Measurements from ENCODE around the gene SOX15. TPM values are rescaled to one million over a fixed set of nuclear protein-coding genes. Genes with fewer than 3 reads are reported as not detected.

SOX15 gene
- total RNA-seq, 1 donor from 2014 or later: 0.78 TPM

- H3K36me3 Mint-ChIP-seq (ENCODE audit: unreplicated experiment): no peaks in the 10 kb centered on the region
- H3K27me3 Mint-ChIP-seq (ENCODE audit: unreplicated experiment): no peaks in the 10 kb centered on the region
- no peaks in the 10 kb centered on the region for H3K9me3 Mint-ChIP-seq (ENCODE audit: unreplicated experiment)
- no peak for DNase-seq (ENCODE audit: extremely low spot score, unreplicated experiment)
- H3K27ac Mint-ChIP-seq (ENCODE audit: unreplicated experiment): peak overlapping the region; percentile 42
- H3K4me3 Mint-ChIP-seq (ENCODE audit: unreplicated experiment): no peak overlapping the region
- peaks cover 14% of the 10 kb centered on the region for H3K4me1 Mint-ChIP-seq (ENCODE audit: unreplicated experiment)
- TF ChIP-seq CTCF (IDR thresholded peaks at IDR 0.05): no peak
Observed at GRCh38 chr17:7550344-7550743, 39.5 kb downstream of the SOX15 start.

GRCh38 chr17:7549401-7550055, 40.4 kb downstream of the SOX15 start:
- Mint-ChIP-seq H3K9me3 (ENCODE audit: unreplicated experiment) (no peaks in the 10 kb centered on the region), H3K36me3 (ENCODE audit: unreplicated experiment) (no peaks in the 10 kb centered on the region), H3K4me3 (ENCODE audit: unreplicated experiment) (peak overlapping the region; percentile 66), H3K4me1 (ENCODE audit: unreplicated experiment) (peaks cover 14% of the 10 kb centered on the region), H3K27ac (ENCODE audit: unreplicated experiment) (peak overlapping the region; percentile 42), H3K27me3 (ENCODE audit: unreplicated experiment) (no peaks in the 10 kb centered on the region)
- no peak for DNase-seq (ENCODE audit: extremely low spot score, unreplicated experiment)
- TF ChIP-seq CTCF (IDR thresholded peaks at IDR 0.05): no peak

- no peaks in the 10 kb centered on the region for H3K36me3 Mint-ChIP-seq (ENCODE audit: unreplicated experiment)
- TF ChIP-seq CTCF (IDR thresholded peaks at IDR 0.05): peak; percentile 27
- no peaks in the 10 kb centered on the region for H3K9me3 Mint-ChIP-seq (ENCODE audit: unreplicated experiment)
- peak within 1 kb of the TSS; percentile 42 for H3K27ac Mint-ChIP-seq (ENCODE audit: unreplicated experiment)
- H3K27me3 Mint-ChIP-seq (ENCODE audit: unreplicated experiment): peaks cover 2% of the 10 kb centered on the region
- no peak for DNase-seq (ENCODE audit: extremely low spot score, unreplicated experiment)
- H3K4me3 Mint-ChIP-seq (ENCODE audit: unreplicated experiment): peak within 1 kb of the TSS; percentile 68
- peaks cover 14% of the 10 kb centered on the region for H3K4me1 Mint-ChIP-seq (ENCODE audit: unreplicated experiment)
Observed at GRCh38 chr17:7548585-7549400, 41.1 kb downstream of the SOX15 start, which contains the start of gene TNFSF12. Gene TNFSF12, plus strand, starts transcription at chr17:7549058. Its CDS starts 96 bp downstream, at chr17:7549154.

- H3K36me3 Mint-ChIP-seq (ENCODE audit: unreplicated experiment): no peaks in the 10 kb centered on the region
- TF ChIP-seq CTCF (IDR thresholded peaks at IDR 0.05): no peak
- H3K9me3 Mint-ChIP-seq (ENCODE audit: unreplicated experiment): no peaks in the 10 kb centered on the region
- DNase-seq (ENCODE audit: extremely low spot score, unreplicated experiment): no peak
- H3K4me1 Mint-ChIP-seq (ENCODE audit: unreplicated experiment): peaks cover 13% of the 10 kb centered on the region
- H3K4me3 Mint-ChIP-seq (ENCODE audit: unreplicated experiment): no peak overlapping the region
- no peak overlapping the region for H3K27ac Mint-ChIP-seq (ENCODE audit: unreplicated experiment)
- peaks cover 15% of the 10 kb centered on the region for H3K27me3 Mint-ChIP-seq (ENCODE audit: unreplicated experiment)
Observed at GRCh38 chr17:7544911-7545310, 45.0 kb downstream of the SOX15 start.

GRCh38 chr17:7541074-7541621, 48.7 kb downstream of the SOX15 start:
- Mint-ChIP-seq H3K27ac (ENCODE audit: unreplicated experiment) (no peak overlapping the region), H3K9me3 (ENCODE audit: unreplicated experiment) (peaks cover 5% of the 10 kb centered on the region), H3K4me3 (ENCODE audit: unreplicated experiment) (no peak overlapping the region), H3K36me3 (ENCODE audit: unreplicated experiment) (no peaks in the 10 kb centered on the region), H3K27me3 (ENCODE audit: unreplicated experiment) (peaks cover 15% of the 10 kb centered on the region), H3K4me1 (ENCODE audit: unreplicated experiment) (no peaks in the 10 kb centered on the region)
- DNase-seq (ENCODE audit: extremely low spot score, unreplicated experiment): no peak
- TF ChIP-seq CTCF (IDR thresholded peaks at IDR 0.05): no peak
